HepG2 (cell line): Measurements from ENCODE around the gene CTSD.

ENCODE experiments used
- ATF7 ChIP-seq, 2 experiments: fragments of 450-650 bp in 1 of 2; sonication (generic) in 1 of 2; formaldehyde crosslinking in 1 of 2; IDR thresholded peaks; 2 replicates each; pipeline versions ENCODE4 v1.4.0 to v1.6.1; 2016 to 2020; ENCODE audit warnings: antibody characterized with exemption in 1 of 2, mild to moderate bottlenecking in 1 of 2, missing genetic modification reagents in 1 of 2
- EZH2 ChIP-seq: conservative IDR thresholded peaks from 2 replicates; pipeline ENCODE4 v1.6.1; 2012; ENCODE audit warnings: mild to moderate bottlenecking, low read depth, low read length, moderate library complexity
- MAZ ChIP-seq, 2 experiments: sonication (generic) in 1 of 2; formaldehyde crosslinking in 1 of 2; IDR thresholded peaks; 2 replicates each; pipeline versions ENCODE4 v1.5.0 to v1.6.1; 2012 to 2020; ENCODE audit warnings: low read depth in 2 of 2, mild to moderate bottlenecking in 2 of 2, borderline replicate concordance in 1 of 2, improper control_type of control experiment in 1 of 2, low read length in 1 of 2, missing genetic modification reagents in 1 of 2, moderate library complexity in 1 of 2
- NBN ChIP-seq: fragments of 450-650 bp; conservative IDR thresholded peaks from 2 replicates; pipeline ENCODE4 v1.6.1; 2017
- POLR2AphosphoS5 ChIP-seq: IDR thresholded peaks from 2 replicates; pipeline ENCODE4 v1.6.1; 2012; ENCODE audit warnings: low read depth, low read length
- SAFB2 ChIP-seq: sonication (generic); formaldehyde crosslinking; IDR thresholded peaks from 2 replicates; pipeline ENCODE4 v1.5.1; 2020; ENCODE audit warnings: missing genetic modification reagents, low read depth, mild to moderate bottlenecking, borderline replicate concordance
- SMC3 ChIP-seq: IDR thresholded peaks from 2 replicates; pipeline ENCODE4 v1.6.1; 2011; ENCODE audit warnings: low read length, improper control_type of control experiment
- TAF1 ChIP-seq: sonication (generic); formaldehyde crosslinking; IDR thresholded peaks from 2 replicates; pipeline ENCODE4 v1.4.0; 2020; ENCODE audit warnings: missing genetic modification reagents
- ZC3H4 ChIP-seq: sonication (generic); formaldehyde crosslinking; IDR thresholded peaks from 2 replicates; pipeline ENCODE4 v1.4.0; 2020; ENCODE audit warnings: missing genetic modification reagents, borderline replicate concordance
- ZNF121 ChIP-seq: sonication (generic); formaldehyde crosslinking; IDR thresholded peaks from 2 replicates; pipeline ENCODE4 v1.5.0; 2020; ENCODE audit warnings: mild to moderate bottlenecking, missing genetic modification reagents
- ZNF678 ChIP-seq: sonication (generic); formaldehyde crosslinking; IDR thresholded peaks from 2 replicates; pipeline ENCODE4 v1.4.0; 2020; ENCODE audit warnings: mild to moderate bottlenecking, missing genetic modification reagents
- TF ChIP-seq, protein P1 (sequence below): sonication (generic); formaldehyde crosslinking; IDR thresholded peaks from 2 replicates; pipeline ENCODE4 v1.5.0; 2020; ENCODE audit warnings: mild to moderate bottlenecking, missing genetic modification reagents, moderate library complexity

DNA sequence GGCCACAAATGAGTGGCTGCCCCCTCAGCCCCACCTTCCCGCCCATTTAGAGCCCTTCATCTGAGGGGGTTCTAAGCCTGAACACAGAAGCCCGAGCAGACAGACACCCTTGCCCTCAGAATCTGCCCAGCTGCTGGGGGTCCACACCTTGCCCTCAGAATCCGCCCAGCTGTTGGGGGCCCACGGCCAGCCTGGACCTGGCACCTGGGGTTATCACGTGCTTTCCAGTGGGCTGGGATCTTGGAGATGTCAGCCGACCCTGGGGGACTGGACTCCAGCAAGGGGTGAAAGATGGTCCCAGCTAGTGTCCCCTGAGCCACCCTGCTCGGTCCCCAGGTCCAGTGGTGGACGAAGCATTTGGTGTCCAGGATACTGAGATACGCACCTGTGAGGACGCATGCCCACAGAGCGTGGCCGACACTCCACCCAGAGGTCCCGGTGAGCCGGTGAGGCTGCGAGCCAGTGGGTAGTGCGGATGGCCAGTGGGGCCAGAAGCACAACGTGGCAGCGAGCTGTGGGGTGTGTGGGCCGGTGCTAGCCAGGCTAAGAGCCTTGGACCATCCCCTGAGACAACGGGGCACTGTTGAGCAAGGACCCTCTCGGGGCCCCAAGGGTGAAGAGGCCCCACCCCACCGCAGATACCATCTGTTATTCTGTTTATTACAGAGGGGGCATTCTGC lies 3.1 kb upstream of the CTSD start:
- TF ChIP-seq ATF7 (IDR thresholded peaks at IDR 0.05) (no peak), ATF7 (CRISPR knock-in tag; IDR thresholded peaks at IDR 0.05) (no peak), POLR2AphosphoS5 (no peak), TAF1 (no peak), SMC3 (no peak), ZNF678 (CRISPR knock-in tag) (no peak), ZC3H4 (CRISPR knock-in tag) (no peak), EZH2 (no peak), SAFB2 (CRISPR knock-in tag) (no peak), NBN (no peak), ZNF121 (CRISPR knock-in tag) (no peak), MAZ (IDR thresholded peaks at IDR 0.05; ENCODE audit: borderline replicate concordance, low read depth, low read length) (no peak), MAZ (CRISPR knock-in tag; IDR thresholded peaks at IDR 0.05; ENCODE audit: low read depth) (no peak)
- TF ChIP-seq, protein P1, sequence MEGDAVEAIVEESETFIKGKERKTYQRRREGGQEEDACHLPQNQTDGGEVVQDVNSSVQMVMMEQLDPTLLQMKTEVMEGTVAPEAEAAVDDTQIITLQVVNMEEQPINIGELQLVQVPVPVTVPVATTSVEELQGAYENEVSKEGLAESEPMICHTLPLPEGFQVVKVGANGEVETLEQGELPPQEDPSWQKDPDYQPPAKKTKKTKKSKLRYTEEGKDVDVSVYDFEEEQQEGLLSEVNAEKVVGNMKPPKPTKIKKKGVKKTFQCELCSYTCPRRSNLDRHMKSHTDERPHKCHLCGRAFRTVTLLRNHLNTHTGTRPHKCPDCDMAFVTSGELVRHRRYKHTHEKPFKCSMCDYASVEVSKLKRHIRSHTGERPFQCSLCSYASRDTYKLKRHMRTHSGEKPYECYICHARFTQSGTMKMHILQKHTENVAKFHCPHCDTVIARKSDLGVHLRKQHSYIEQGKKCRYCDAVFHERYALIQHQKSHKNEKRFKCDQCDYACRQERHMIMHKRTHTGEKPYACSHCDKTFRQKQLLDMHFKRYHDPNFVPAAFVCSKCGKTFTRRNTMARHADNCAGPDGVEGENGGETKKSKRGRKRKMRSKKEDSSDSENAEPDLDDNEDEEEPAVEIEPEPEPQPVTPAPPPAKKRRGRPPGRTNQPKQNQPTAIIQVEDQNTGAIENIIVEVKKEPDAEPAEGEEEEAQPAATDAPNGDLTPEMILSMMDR = no peak
